Measurements from ENCODE around the gene ENTREP3. TPM values are rescaled to one million over a fixed set of nuclear protein-coding genes. Genes with fewer than 3 reads are reported as not detected.
A peak's percentile ranks its signal among the peaks of the same experiment; 100 is the strongest.

ENTREP3 gene
- total and polyA plus RNA-seq, 7 experiments from 2014 or later, result 1.8 to 24.3 (median 11.6) TPM

DNA sequence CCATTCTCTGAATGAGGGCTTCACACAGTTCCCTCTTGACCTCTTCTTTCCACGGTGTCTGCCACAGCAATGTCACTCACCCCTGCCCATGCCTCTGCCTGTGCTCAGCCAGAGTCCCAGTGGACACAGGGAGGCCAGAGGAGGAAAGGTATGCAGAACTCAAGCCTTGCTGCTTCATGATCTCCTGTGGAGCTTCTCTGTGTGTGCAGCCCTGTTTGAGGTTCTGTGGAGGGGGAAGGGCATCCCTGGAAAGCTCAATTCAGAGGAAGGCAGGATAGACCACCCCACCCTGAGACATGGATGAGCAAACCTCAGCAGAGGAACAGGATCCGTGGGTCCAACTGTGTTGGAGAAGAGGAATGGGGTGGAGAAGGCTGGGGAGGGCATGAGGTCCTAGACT lies 24.0 kb upstream of the ENTREP3 start:
- POLR2A ChIA-PET, result interaction anchor here (0.5 to 2.5 kb wide), 5 partner anchors 13 to 44 kb away, joined by 3 to 11 read pairs (median 4); partner anchors contain the start of gene SCAMP3
- DNase-seq (no peak), ATAC-seq (no peak)
- intact Hi-C loops (cut with micrococcal nuclease), result loop anchor here in 1 of 2 donors (10.0 kb wide), 2 partner anchors 406 to 776 kb away; partner anchors contain the start of genes DAP3, LAMTOR2, UBQLN4 and YY1AP1
- no peaks in the 10 kb centered on the region for H3K27me3 ChIP-seq (ENCODE audit: control insufficient read depth in 2 of 2, insufficient read depth in 2 of 2, low read length in 2 of 2)
- Mint-ChIP-seq H3K4me3 (peak overlapping the region in 4 of 10 donors; percentile 4 to 83 (median 21)), H3K4me1 (peaks cover 18 to 32% (median 25%) of the 10 kb centered on the region in 7 donors), H3K27ac (peak overlapping the region in 1 of 9 donors; percentile 48), H3K9me3 (no peaks in the 10 kb centered on the region), H3K27me3 (peaks cover 0 to 11% (median 0%) of the 10 kb centered on the region in 5 donors), H3K36me3 (no peaks in the 10 kb centered on the region)
- no peaks in the 10 kb centered on the region for H3K9me3 ChIP-seq (ENCODE audit: control insufficient read depth in 2 of 3, low read length in 3 of 3)
- H3K27ac ChIP-seq (ENCODE audit: low read depth, low read length), result no peak overlapping the region
- CTCF ChIA-PET, result interaction anchor here (1.0 to 1.6 kb wide), 4 partner anchors 9 to 45 kb away, joined by 3 to 7 read pairs (median 4); no protein-coding TSS in a partner anchor
- peaks cover 9 to 13% of the 10 kb centered on the region in 2 donors for H3K4me1 ChIP-seq (ENCODE audit: control insufficient read depth in 2 of 2, insufficient read depth in 2 of 2, low read length in 2 of 2)
- H3K4me3 ChIP-seq (ENCODE audit: low read length), result no peak overlapping the region
- no peaks in the 10 kb centered on the region for H3K36me3 ChIP-seq (ENCODE audit: control insufficient read depth in 2 of 3, insufficient read depth in 3 of 3, low read length in 3 of 3)

DNA sequence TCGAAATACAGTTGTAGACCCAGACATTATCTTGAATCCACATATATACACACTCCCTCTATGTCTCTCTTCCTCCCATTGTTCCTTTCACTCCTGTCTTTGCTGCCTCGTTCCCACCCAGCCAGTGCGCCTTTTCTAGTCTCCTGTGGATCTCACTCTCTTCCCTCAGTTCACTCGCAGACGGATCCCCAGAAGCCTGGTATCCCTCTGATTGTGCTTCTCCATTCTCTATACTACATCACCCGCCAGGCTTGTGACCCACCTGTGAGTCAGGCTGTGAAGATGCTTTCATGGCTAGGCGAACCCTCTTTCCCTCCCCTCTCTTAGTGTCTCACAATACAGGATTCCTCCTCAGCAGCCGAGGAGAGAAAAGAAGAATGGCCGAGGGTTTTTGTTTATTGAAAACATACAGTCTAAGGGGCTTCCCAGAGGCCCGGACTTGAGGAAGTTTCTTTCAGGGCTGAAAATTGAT lies 23.4 kb upstream of the ENTREP3 start:
- H3K9me3 Mint-ChIP-seq, result no peaks in the 10 kb centered on the region
- no peak for DNase-seq
- peak overlapping the region; percentile 45 to 83 (median 63) for H3K27ac Mint-ChIP-seq
- no peak for ATAC-seq
- peak overlapping the region; percentile 62 to 90 (median 78) for H3K4me3 Mint-ChIP-seq
- intact Hi-C loops (cut with micrococcal nuclease), result loop anchor here in 1 of 2 donors (10.0 kb wide), 2 partner anchors 406 to 776 kb away; partner anchors contain the start of genes DAP3, LAMTOR2, UBQLN4 and YY1AP1
- no peaks in the 10 kb centered on the region for H3K36me3 ChIP-seq (ENCODE audit: control insufficient read depth in 2 of 3, insufficient read depth in 3 of 3, low read length in 3 of 3)
- POLR2A ChIA-PET, result interaction anchor here (1.3 to 2.5 kb wide), 4 partner anchors 12 to 44 kb away, joined by 4 to 11 read pairs (median 4); partner anchors contain the start of genes RUSC1 and SCAMP3
- H3K4me3 ChIP-seq (ENCODE audit: low read length), result no peak overlapping the region
- H3K9me3 ChIP-seq (ENCODE audit: control insufficient read depth in 2 of 3, low read length in 3 of 3), result no peaks in the 10 kb centered on the region
- H3K27me3 Mint-ChIP-seq, result peaks cover 0 to 11% (median 0%) of the 10 kb centered on the region in 5 donors
- no peaks in the 10 kb centered on the region for H3K27me3 ChIP-seq (ENCODE audit: control insufficient read depth in 2 of 2, insufficient read depth in 2 of 2, low read length in 2 of 2)
- H3K4me1 ChIP-seq (ENCODE audit: control insufficient read depth in 2 of 2, insufficient read depth in 2 of 2, low read length in 2 of 2), result peaks cover 12 to 16% of the 10 kb centered on the region in 2 donors
- CTCF ChIA-PET, result interaction anchor here (0.8 to 1.1 kb wide), 3 partner anchors 15 to 44 kb away, joined by 3 to 4 read pairs (median 3); no protein-coding TSS in a partner anchor
- H3K36me3 Mint-ChIP-seq, result no peaks in the 10 kb centered on the region
- H3K4me1 Mint-ChIP-seq, result peaks cover 18 to 34% (median 26%) of the 10 kb centered on the region in 7 donors
- no peak overlapping the region for H3K27ac ChIP-seq (ENCODE audit: low read depth, low read length)

DNA sequence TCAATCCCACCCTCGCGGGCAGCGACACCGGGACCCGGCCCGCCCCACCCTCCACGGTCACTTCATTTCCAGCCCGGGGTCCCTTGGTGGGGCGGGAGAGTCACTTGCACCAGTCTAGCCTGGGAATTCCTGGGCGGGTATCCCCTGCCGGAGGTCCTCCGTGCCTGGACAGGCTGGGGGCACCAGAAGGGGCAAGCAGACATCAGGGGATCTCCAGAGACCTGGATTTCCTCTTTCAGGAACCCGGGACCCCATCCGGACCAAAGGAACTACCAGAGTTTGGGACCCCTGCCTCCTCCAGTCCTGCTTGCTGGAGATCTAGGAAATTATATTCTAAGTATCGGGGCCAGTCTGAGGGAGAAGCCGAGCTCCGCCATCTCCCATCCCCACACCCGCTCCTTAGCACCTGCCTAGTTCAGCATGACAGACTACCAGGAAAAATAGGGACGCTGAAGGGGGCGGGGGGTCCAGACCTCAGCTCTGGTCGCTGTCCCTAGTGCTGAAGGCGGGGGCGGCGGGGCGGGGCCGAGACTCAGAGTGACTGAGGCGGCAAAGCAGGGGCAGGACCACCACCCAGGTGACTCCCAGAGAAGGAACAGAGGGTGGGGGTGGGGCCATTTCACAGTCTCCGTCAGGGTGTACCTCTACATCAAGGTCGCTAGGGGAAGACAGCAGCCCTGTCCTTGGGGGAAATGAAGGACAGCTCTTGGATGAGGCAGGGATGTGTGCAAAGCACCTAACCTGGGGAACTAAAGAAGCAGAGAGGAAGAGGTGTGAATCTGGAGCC lies 22.8 kb upstream of the ENTREP3 start:
- intact Hi-C loops (cut with micrococcal nuclease), result loop anchor here (1.0 to 10.0 kb wide), 9 partner anchors 16 to 777 kb away; partner anchors contain the start of genes FDPS (in 2 of the 2), DAP3 (in 1 of the 2), LAMTOR2 (in 1 of the 2) and SCAMP3 (in 1 of the 2)
- peak; percentile 54 to 90 (median 75) for DNase-seq
- Histone ChIP-seq H3K27ac (ENCODE audit: low read depth, low read length) (peak overlapping the region; percentile 36), H3K4me1 (ENCODE audit: control insufficient read depth in 2 of 2, insufficient read depth in 2 of 2, low read length in 2 of 2) (peaks cover 13 to 16% of the 10 kb centered on the region in 2 donors), H3K27me3 (ENCODE audit: control insufficient read depth in 2 of 2, insufficient read depth in 2 of 2, low read length in 2 of 2) (no peaks in the 10 kb centered on the region), H3K9me3 (ENCODE audit: control insufficient read depth in 2 of 3, low read length in 3 of 3) (no peaks in the 10 kb centered on the region), H3K36me3 (ENCODE audit: control insufficient read depth in 2 of 3, insufficient read depth in 3 of 3, low read length in 3 of 3) (peaks cover 0 to under 1% (median 0%) of the 10 kb centered on the region in 3 experiments), H3K4me3 (ENCODE audit: low read length) (peak overlapping the region; percentile 59)
- Mint-ChIP-seq H3K9me3 (no peaks in the 10 kb centered on the region), H3K4me1 (peaks cover 18 to 39% (median 31%) of the 10 kb centered on the region in 7 donors), H3K4me3 (peak overlapping the region; percentile 52 to 90 (median 78)), H3K27me3 (peaks cover 0 to 11% (median 0%) of the 10 kb centered on the region in 5 donors), H3K27ac (peak overlapping the region in 8 of 9 donors; percentile 15 to 83 (median 60)), H3K36me3 (peaks cover 0 to 4% (median 0%) of the 10 kb centered on the region in 5 donors)
- peak; percentile 62 for ATAC-seq
- CTCF ChIA-PET, result interaction anchor here (0.8 kb wide), 2 partner anchors 15 to 28 kb away, joined by 3 read pairs; no protein-coding TSS in a partner anchor
- POLR2A ChIA-PET, result interaction anchor here (1.3 to 2.5 kb wide), 4 partner anchors 11 to 45 kb away, joined by 4 to 11 read pairs (median 4); partner anchors contain the start of genes RUSC1 and SCAMP3

DNA sequence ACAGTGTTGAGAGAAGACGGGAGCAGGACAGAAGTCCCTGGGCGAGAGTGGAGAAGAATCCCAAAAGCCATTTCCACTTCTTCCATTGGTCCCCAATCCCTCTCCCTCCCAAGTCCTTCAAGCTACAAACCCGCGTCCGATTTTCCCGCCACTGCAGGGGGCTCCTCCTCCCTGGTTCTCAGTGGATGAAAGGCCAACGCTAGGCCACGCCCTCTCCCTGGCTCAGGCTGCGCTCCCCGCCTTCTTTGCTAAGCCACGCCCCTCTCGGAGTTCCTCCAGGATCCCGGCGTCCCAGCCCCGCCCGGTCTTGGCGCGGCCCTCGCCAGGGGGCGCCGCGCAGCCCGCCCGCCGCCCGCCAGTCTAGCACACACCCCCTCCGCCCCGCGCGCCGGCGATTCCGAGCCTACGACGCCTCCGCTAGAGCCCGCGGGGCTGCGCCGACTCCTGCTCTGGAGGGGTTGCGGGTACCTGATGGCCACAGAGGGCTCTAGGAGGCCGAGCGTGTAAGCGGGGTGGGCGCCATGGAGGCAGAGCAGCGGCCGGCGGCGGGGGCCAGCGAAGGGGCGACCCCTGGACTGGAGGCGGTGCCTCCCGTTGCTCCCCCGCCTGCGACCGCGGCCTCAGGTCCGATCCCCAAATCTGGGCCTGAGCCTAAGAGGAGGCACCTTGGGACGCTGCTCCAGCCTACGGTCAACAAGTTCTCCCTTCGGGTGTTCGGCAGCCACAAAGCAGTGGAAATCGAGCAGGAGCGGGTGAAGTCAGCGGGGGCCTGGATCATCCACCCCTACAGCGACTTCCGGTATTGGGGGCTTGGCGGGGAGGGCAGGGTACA lies 22.0 kb upstream of the ENTREP3 start, which contains the start of gene HCN3:
HCN3 (plus strand) TSS at position 394 of the 832 bp plus-strand sequence; CDS start at position 522, 128 bp downstream.
- Histone ChIP-seq H3K27me3 (ENCODE audit: control insufficient read depth in 2 of 2, insufficient read depth in 2 of 2, low read length in 2 of 2) (no peaks in the 10 kb centered on the region), H3K9me3 (ENCODE audit: control insufficient read depth in 2 of 3, low read length in 3 of 3) (no peaks in the 10 kb centered on the region), H3K4me3 (ENCODE audit: low read length) (peak within 1 kb of the TSS; percentile 59), H3K27ac (ENCODE audit: low read depth, low read length) (peak within 1 kb of the TSS; percentile 36), H3K4me1 (ENCODE audit: control insufficient read depth in 2 of 2, insufficient read depth in 2 of 2, low read length in 2 of 2) (peaks cover 18 to 19% of the 10 kb centered on the region in 2 donors), H3K36me3 (ENCODE audit: control insufficient read depth in 2 of 3, insufficient read depth in 3 of 3, low read length in 3 of 3) (peaks cover 0 to 3% (median 0%) of the 10 kb centered on the region in 3 experiments)
- peak; percentile 71 for ATAC-seq
- peak within 1 kb of the TSS in 8 of 9 donors; percentile 44 to 83 (median 69) for H3K27ac Mint-ChIP-seq
- POLR2A ChIA-PET, result interaction anchor here (1.2 to 1.6 kb wide), 3 partner anchors 15 to 46 kb away, joined by 4 to 5 read pairs (median 4); partner anchors contain the start of genes RUSC1 and SCAMP3
- peaks cover 0 to 10% (median 0%) of the 10 kb centered on the region in 5 donors for H3K36me3 Mint-ChIP-seq
- peak; percentile 68 to 95 (median 70) for DNase-seq
- intact Hi-C loops (cut with micrococcal nuclease), result loop anchor here (1.0 to 10.0 kb wide), 9 partner anchors 15 to 778 kb away; partner anchors contain the start of genes FDPS (in 2 of the 2), DAP3 (in 1 of the 2), LAMTOR2 (in 1 of the 2) and SCAMP3 (in 1 of the 2)
- H3K27me3 Mint-ChIP-seq, result peaks cover 0 to 11% (median 0%) of the 10 kb centered on the region in 5 donors
- CTCF ChIA-PET, result interaction anchor here (1.2 kb wide), 1 partner anchor 46 kb away, joined by 6 read pairs; no protein-coding TSS in a partner anchor
- H3K9me3 Mint-ChIP-seq, result no peaks in the 10 kb centered on the region
- peak within 1 kb of the TSS; percentile 75 to 90 (median 86) for H3K4me3 Mint-ChIP-seq
- peaks cover 24 to 47% (median 38%) of the 10 kb centered on the region in 7 donors for H3K4me1 Mint-ChIP-seq

DNA sequence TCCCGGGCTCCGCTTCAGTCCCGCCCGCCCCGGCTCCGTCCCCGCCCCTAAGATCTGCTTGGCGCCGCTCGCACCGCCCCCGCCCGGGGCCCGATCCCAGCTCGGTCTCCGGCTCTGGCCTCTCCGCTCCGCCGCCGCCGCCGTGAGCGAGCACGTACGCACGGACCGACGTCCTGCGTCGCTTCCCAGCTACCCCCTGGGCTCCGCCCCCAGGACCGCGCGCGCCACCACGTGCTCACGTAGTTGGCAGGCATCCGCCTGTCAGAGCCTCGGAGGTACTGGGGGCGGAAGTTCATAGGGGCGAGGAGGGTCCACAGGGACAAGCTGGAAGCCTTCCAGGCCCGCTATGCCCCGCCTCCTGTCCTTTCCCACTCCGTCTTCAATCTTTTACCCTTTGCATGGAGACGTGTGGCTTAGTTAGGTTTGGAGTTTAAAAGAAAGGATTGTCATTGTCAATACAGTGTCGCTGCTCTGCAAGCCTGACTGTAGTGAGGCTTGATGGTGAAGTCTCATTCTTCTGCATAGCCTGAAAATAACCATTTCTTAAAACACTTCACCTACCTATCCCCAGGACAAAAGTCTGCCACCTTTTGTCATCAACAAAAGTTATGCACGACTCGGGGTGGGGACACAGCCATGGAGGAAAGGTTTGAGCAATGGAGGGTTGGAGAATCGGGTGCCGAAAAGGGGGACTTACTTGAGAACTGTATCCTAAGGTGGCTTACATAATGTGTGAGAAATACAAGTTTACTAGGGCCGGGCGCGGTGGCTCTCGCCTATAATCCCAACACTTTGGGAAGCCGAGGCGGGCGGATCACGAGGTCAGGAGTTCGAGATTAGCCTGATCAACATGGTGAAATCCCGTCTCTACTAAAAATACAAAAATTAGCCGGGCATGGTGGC lies 18.3 kb upstream of the ENTREP3 start, which contains the start of gene CLK2:
CLK2 (minus strand) TSS at position 162 of the 903 bp plus-strand sequence. CDS start 2,527 bp downstream, outside the sequence.
- Histone ChIP-seq H3K4me1 (ENCODE audit: control insufficient read depth in 2 of 2, insufficient read depth in 2 of 2, low read length in 2 of 2) (peaks cover 21 to 26% of the 10 kb centered on the region in 2 donors), H3K36me3 (ENCODE audit: control insufficient read depth in 2 of 3, insufficient read depth in 3 of 3, low read length in 3 of 3) (peaks cover 4 to 27% (median 10%) of the 10 kb centered on the region in 3 experiments), H3K27ac (ENCODE audit: low read depth, low read length) (peak within 1 kb of the TSS; percentile 84), H3K9me3 (ENCODE audit: control insufficient read depth in 2 of 3, low read length in 3 of 3) (no peaks in the 10 kb centered on the region), H3K27me3 (ENCODE audit: control insufficient read depth in 2 of 2, insufficient read depth in 2 of 2, low read length in 2 of 2) (no peaks in the 10 kb centered on the region), H3K4me3 (ENCODE audit: low read length) (peak within 1 kb of the TSS; percentile 52)
- POLR2A ChIA-PET, result interaction anchor here (0.5 to 4.3 kb wide), 10 partner anchors 10 to 66 kb away, joined by 3 to 40 read pairs (median 4); partner anchors contain the start of genes SCAMP3 and THBS3
- CTCF ChIA-PET, result interaction anchor here (0.6 to 3.1 kb wide), 5 partner anchors 10 to 1525 kb away, joined by 3 to 18 read pairs (median 4); no protein-coding TSS in a partner anchor
- ATAC-seq, result peak; percentile 91
- peak; percentile 88 to 98 (median 92) for DNase-seq
- intact Hi-C loops (cut with micrococcal nuclease), result loop anchor here (1.0 to 10.0 kb wide), 13 partner anchors 11 to 781 kb away; partner anchors contain the start of genes ENTREP3 (in 2 of the 2), FDPS (in 2 of the 2), GON4L (in 2 of the 2) and SCAMP3 (in 2 of the 2)
- no peaks in the 10 kb centered on the region for H3K9me3 Mint-ChIP-seq
- peak within 1 kb of the TSS; percentile 84 to 97 (median 94) for H3K4me3 Mint-ChIP-seq
- H3K36me3 Mint-ChIP-seq, result peaks cover 0 to 24% (median 10%) of the 10 kb centered on the region in 5 donors
- H3K27ac Mint-ChIP-seq, result peak within 1 kb of the TSS; percentile 72 to 98 (median 94)
- peaks cover 0 to 4% (median 0%) of the 10 kb centered on the region in 5 donors for H3K27me3 Mint-ChIP-seq
- H3K4me1 Mint-ChIP-seq, result peaks cover 30 to 59% (median 53%) of the 10 kb centered on the region in 7 donors

Measured in naive thymus-derived CD4-positive, alpha-beta T cell (primary cell).